Measurements from ENCODE around the gene U2AF1L4. TPM values are rescaled to one million over a fixed set of nuclear protein-coding genes. Genes with fewer than 3 reads are reported as not detected.

U2AF1L4 gene
- total and polyA plus RNA-seq, 10 of the 15 experiments (the other 5 are each of a cell fraction or from before 2014, with no cell fraction given), result 7.9 to 21.6 (median 15.1) TPM

GRCh38 chr19:35721374-35721773 lies 23.8 kb downstream of the U2AF1L4 start:
- WGBS (ENCODE audit: insufficient coverage, insufficient replicate concordance, low lambda C conversion rate, missing lambda C conversion rate), result 88% methylated on average over 16 of the region's 16 CpGs
- FAIRE-seq (no peak), DNase-seq (ENCODE audit: low read depth, low spot score) (no peak), ATAC-seq (no peak)
- no peak overlapping the region for H3K9ac ChIP-seq (ENCODE audit: control insufficient read depth, insufficient read depth, low read length)
- RAD21 ChIA-PET (ENCODE audit: unreplicated experiment), result no interaction called here
- TF ChIP-seq SIX5 (IDR thresholded peaks at IDR 0.05; ENCODE audit: low read depth, low read length, severe bottlenecking) (no peak), TCF3 (IDR thresholded peaks at IDR 0.05; ENCODE audit: borderline replicate concordance, insufficient read depth, low read depth, low read length) (no peak), POLR2A (IDR thresholded peaks at IDR 0.05; ENCODE audit: low read depth, low read length) (peak; percentile 52)
- H3K36me3 ChIP-seq (ENCODE audit: control insufficient read depth in 2 of 2, insufficient read depth in 2 of 2, low read length in 1 of 2), result peaks cover 23 to 31% of the 10 kb centered on the region in 2 experiments
- H3K79me2 ChIP-seq (ENCODE audit: control insufficient read depth, insufficient read depth, low read length), result peaks cover 26% of the 10 kb centered on the region
- no peak overlapping the region for H3K27ac ChIP-seq (ENCODE audit: control insufficient read depth, insufficient read depth)
- 0 out of 2 replicates have a peak overlapping the region, but pooled peaks have one; percentile 22 for H3K4me2 ChIP-seq (ENCODE audit: control insufficient read depth, insufficient read depth)
- BruUV-seq (replicated peaks), result no TSS peak
- no peaks in the 10 kb centered on the region for H3K9me3 ChIP-seq (replicated peaks; ENCODE audit: control insufficient read depth, insufficient read depth, low read length)
- SMC1A ChIA-PET (ENCODE audit: uncharacterized antibody, unreplicated experiment), result no interaction called here
- intact Hi-C loops (cut with micrococcal nuclease; ENCODE audit: unreplicated experiment) (no loop called here), in situ Hi-C loops (cut with MboI) (no loop called here)
- no peaks in the 10 kb centered on the region for H3K27me3 ChIP-seq (replicated peaks in 1 of 2; ENCODE audit: control insufficient read depth in 2 of 2, insufficient read depth in 2 of 2, low read length in 1 of 2)
- no peak overlapping the region for H3K4me3 ChIP-seq
- CTCF ChIA-PET, result no interaction called here
- H3K4me1 ChIP-seq (ENCODE audit: control insufficient read depth, insufficient read depth, low read length), result peaks cover 10% of the 10 kb centered on the region
- POLR2A ChIA-PET, result no interaction called here
- H4K20me1 ChIP-seq (ENCODE audit: control insufficient read depth, insufficient read depth), result no peaks in the 10 kb centered on the region; the same call in 1 of the 2 replicates
- H2AFZ ChIP-seq (ENCODE audit: control insufficient read depth, low read depth, low read length), result no peak overlapping the region

DNA sequence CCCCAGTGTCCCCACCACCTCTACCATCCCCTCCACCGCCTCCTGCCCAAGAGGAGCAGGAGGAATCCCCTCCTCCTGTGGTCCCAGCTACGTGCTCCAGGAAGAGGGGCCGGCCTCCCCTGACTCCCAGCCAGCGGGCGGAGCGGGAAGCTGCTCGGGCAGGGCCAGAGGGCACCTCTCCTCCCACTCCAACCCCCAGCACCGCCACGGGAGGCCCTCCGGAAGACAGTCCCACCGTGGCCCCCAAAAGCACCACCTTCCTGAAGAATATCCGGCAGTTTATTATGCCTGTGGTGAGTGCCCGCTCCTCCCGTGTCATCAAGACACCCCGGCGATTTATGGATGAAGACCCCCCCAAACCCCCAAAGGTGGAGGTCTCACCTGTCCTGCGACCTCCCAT lies 24.6 kb downstream of the U2AF1L4 start:
- RAD21 ChIA-PET (ENCODE audit: unreplicated experiment), result no interaction called here
- DNase-seq (ENCODE audit: low read depth, low spot score), result no peak
- no peak overlapping the region for H3K4me3 ChIP-seq
- no peaks in the 10 kb centered on the region; the same call in 1 of the 2 replicates for H4K20me1 ChIP-seq (ENCODE audit: control insufficient read depth, insufficient read depth)
- peaks cover 14% of the 10 kb centered on the region for H3K4me1 ChIP-seq (ENCODE audit: control insufficient read depth, insufficient read depth, low read length)
- ATAC-seq, result no peak
- H3K4me2 ChIP-seq (ENCODE audit: control insufficient read depth, insufficient read depth), result no peak overlapping the region
- no peak for FAIRE-seq
- in situ Hi-C loops (cut with MboI) (no loop called here), intact Hi-C loops (cut with micrococcal nuclease; ENCODE audit: unreplicated experiment) (no loop called here)
- POLR2A ChIA-PET, result interaction anchor here (1.5 kb wide), 1 partner anchor 20 kb away, joined by 4 read pairs; no protein-coding TSS in a partner anchor
- TF ChIP-seq FOXK2 (IDR thresholded peaks at IDR 0.05) (no peak), YBX1 (IDR thresholded peaks at IDR 0.05) (no peak), CHD1 (IDR thresholded peaks at IDR 0.05; ENCODE audit: low read depth, low read length) (no peak)
- H3K9ac ChIP-seq (ENCODE audit: control insufficient read depth, insufficient read depth, low read length), result no peak overlapping the region
- peaks cover 34% of the 10 kb centered on the region for H3K79me2 ChIP-seq (ENCODE audit: control insufficient read depth, insufficient read depth, low read length)
- no peak overlapping the region for H3K27ac ChIP-seq (ENCODE audit: control insufficient read depth, insufficient read depth)
- SMC1A ChIA-PET (ENCODE audit: uncharacterized antibody, unreplicated experiment), result interaction anchor here (1.0 kb wide), 1 partner anchor 24 kb away, joined by 4 read pairs; no protein-coding TSS in a partner anchor
- peaks cover 19 to 26% of the 10 kb centered on the region in 2 experiments for H3K36me3 ChIP-seq (ENCODE audit: control insufficient read depth in 2 of 2, insufficient read depth in 2 of 2, low read length in 1 of 2)
- CTCF ChIA-PET, result interaction anchor here (1.4 kb wide), 1 partner anchor 17 kb away, joined by 4 read pairs; no protein-coding TSS in a partner anchor
- no TSS peak for BruUV-seq (replicated peaks)
- 96% methylated on average over 17 of the region's 17 CpGs for WGBS (ENCODE audit: insufficient coverage, insufficient replicate concordance, low lambda C conversion rate, missing lambda C conversion rate)
- H3K27me3 ChIP-seq (replicated peaks in 1 of 2; ENCODE audit: control insufficient read depth in 2 of 2, insufficient read depth in 2 of 2, low read length in 1 of 2), result no peaks in the 10 kb centered on the region
- no peaks in the 10 kb centered on the region for H3K9me3 ChIP-seq (replicated peaks; ENCODE audit: control insufficient read depth, insufficient read depth, low read length)
- H2AFZ ChIP-seq (ENCODE audit: control insufficient read depth, low read depth, low read length), result no peak overlapping the region

Data from GM12878 (cell line).